IgD-negative memory B cell (primary cell): Measurements from ENCODE around the gene SLC1A2. TPM values are rescaled to one million over a fixed set of nuclear protein-coding genes. Genes with fewer than 3 reads are reported as not detected.
"Not testable (repeated sequence)": the region's sequence is repeated elsewhere in the genome, so short reads cannot be mapped to it uniquely, and the experiment has no call there.

Source experiments
- H3K27ac Mint-ChIP-seq, 3 donors: one replicate each; pipeline ENCODE4 v1.8.0; 2020 to 2022; ENCODE audit warnings: mild to moderate bottlenecking in 3 of 3, mixed read lengths in 3 of 3, moderate library complexity in 1 of 3
- H3K27me3 Mint-ChIP-seq: one replicate; pipeline ENCODE4 v1.8.0; 2021; ENCODE audit warnings: mixed read lengths
- H3K36me3 Mint-ChIP-seq: one replicate; pipeline ENCODE4 v1.8.0; 2020; ENCODE audit warnings: mild to moderate bottlenecking, mixed read lengths
- H3K4me1 Mint-ChIP-seq, 3 donors: one replicate each; pipeline ENCODE4 v1.8.0; 2020 to 2022; ENCODE audit warnings: mixed read lengths in 3 of 3, mild to moderate bottlenecking in 1 of 3
- H3K4me3 Mint-ChIP-seq, 4 donors: one replicate each; pipeline ENCODE4 v1.8.0; 2020 to 2022; ENCODE audit warnings: mild to moderate bottlenecking in 4 of 4, mixed read lengths in 4 of 4, moderate library complexity in 3 of 4
- H3K9me3 Mint-ChIP-seq, 3 donors: one replicate each; pipeline ENCODE4 v1.8.0; 2020 to 2021; ENCODE audit warnings: mixed read lengths in 3 of 3, mild to moderate bottlenecking in 1 of 3
- polyA plus RNA-seq: library from polyadenylated mRNA; unstranded; fragments of 300-500 nt; fragmentation: Illumina TruSeq; gene quantifications from one replicate; pipeline ENCODE4 v1.2.3, GENCODE V29; 2021

Gene SLC1A2
- polyA plus RNA-seq, 1 donor from 2014 or later = not detected

- Mint-ChIP-seq H3K27me3 (no peaks in the 10 kb centered on the region), H3K36me3 (peaks cover 9% of the 10 kb centered on the region), H3K9me3 (peaks cover 0 to 7% (median 0%) of the 10 kb centered on the region in 3 donors), H3K4me3 (no peak overlapping the region), H3K4me1 (peaks cover 13 to 36% (median 18%) of the 10 kb centered on the region in 3 donors), H3K27ac (no peak overlapping the region)
These were observed 184.2 kb downstream of the SLC1A2 start for GRCh38 chr11:35235157-35235468.

DNA sequence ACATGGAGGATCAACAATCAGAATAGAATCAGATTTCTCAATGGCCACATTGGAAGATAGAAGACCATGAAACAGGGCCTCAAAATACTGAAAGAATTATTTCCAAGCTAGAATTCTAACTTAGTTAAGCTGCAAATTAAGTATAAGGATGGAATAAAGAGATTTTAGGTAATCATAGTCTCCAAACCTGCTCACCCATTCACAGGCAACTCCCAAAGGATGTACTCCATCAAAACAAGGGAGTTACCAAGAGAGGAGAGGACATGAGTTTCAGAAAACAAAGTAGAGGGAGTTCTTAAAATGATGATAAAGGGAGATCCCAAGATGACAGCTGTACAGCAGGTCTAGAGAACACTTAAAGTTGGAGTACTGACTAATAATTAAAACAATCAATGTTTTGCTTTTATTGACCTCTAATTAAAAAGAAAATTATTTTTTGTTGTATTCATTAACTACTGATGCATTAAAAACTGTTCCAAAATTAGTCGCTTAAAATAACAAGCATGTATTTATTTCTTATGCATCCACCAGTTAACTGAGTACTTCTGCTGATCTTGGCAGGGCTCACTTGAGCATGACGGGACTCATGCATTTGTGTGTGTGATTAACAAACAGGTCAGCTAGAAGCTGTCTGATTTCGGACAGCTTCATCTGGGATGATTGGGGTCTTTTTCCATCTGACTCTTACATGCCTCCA lies 184.8 kb downstream of the SLC1A2 start:
- peaks cover 0 to 7% (median 0%) of the 10 kb centered on the region in 3 donors for H3K9me3 Mint-ChIP-seq

GRCh38 chr11:35233518-35233917 lies 185.8 kb downstream of the SLC1A2 start:
- Mint-ChIP-seq H3K4me3 (no peak overlapping the region), H3K36me3 (peaks cover 14% of the 10 kb centered on the region)

More for the DNA sequence above, 184.8 kb downstream of the SLC1A2 start:
- no peak overlapping the region for H3K27ac Mint-ChIP-seq
- peaks cover 13 to 36% (median 17%) of the 10 kb centered on the region in 3 donors for H3K4me1 Mint-ChIP-seq
- peaks cover 9% of the 10 kb centered on the region for H3K36me3 Mint-ChIP-seq
- no peaks in the 10 kb centered on the region for H3K27me3 Mint-ChIP-seq
- H3K4me3 Mint-ChIP-seq = no peak overlapping the region

GRCh38 chr11:35232891-35233330 lies 186.4 kb downstream of the SLC1A2 start:
- Mint-ChIP-seq H3K4me3 (no peak overlapping the region), H3K27ac (peak overlapping the region in 1 of 3 donors; percentile 6), H3K36me3 (peaks cover 14% of the 10 kb centered on the region), H3K27me3 (no peaks in the 10 kb centered on the region), H3K4me1 (peaks cover 10 to 31% (median 12%) of the 10 kb centered on the region in 3 donors), H3K9me3 (peaks cover 0 to 7% (median 0%) of the 10 kb centered on the region in 3 donors)

More at GRCh38 chr11:35233518-35233917, 185.8 kb downstream of the SLC1A2 start:
- H3K27ac Mint-ChIP-seq = peak overlapping the region; percentile 12 to 54 (median 48)
- no peaks in the 10 kb centered on the region for H3K27me3 Mint-ChIP-seq
- peaks cover 0 to 7% (median 0%) of the 10 kb centered on the region in 3 donors for H3K9me3 Mint-ChIP-seq
- peaks cover 13 to 36% (median 17%) of the 10 kb centered on the region in 3 donors for H3K4me1 Mint-ChIP-seq

DNA sequence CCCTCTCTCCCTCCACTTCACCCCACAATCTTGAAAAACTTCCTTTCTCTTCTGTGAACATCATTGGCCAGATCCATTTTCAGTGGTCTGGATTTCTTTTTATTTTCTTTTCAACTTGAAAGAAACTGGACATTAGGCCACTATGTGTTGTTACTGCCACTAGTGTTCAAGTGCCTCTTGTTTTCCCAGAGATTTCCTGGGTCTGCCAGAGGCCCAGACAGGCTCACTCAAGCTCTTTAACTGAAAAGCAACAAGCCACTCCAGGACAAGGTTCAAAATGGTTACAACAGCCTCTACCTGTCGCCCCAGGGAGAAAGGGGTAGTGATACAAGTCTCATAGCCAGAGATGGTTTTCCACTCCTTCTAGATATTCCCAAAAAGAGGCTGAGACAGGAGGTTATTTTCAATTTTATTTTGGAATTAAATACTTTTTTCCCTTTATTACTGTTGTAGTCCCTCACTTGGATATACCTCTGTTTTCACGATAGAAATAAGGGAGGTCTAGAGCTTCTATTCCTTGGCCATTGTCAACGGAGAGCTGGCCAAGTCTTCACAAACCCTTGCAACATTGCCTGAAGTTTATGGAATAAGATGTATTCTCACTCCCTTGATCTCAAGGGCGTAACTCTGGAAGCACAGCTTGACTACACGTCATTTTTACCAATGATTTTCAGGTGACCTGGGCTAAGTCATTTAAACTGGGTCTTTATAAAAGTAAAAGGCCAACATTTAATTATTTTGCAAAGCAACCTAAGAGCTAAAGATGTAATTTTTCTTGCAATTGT lies 188.1 kb downstream of the SLC1A2 start:
- Mint-ChIP-seq H3K9me3 (peaks cover 0 to 7% (median 0%) of the 10 kb centered on the region in 3 donors), H3K27me3 (no peaks in the 10 kb centered on the region), H3K36me3 (peaks cover 17% of the 10 kb centered on the region), H3K27ac (peak overlapping the region in 1 of 3 donors; percentile 11), H3K4me3 (no peak overlapping the region), H3K4me1 (peaks cover 6 to 21% (median 13%) of the 10 kb centered on the region in 3 donors)

DNA sequence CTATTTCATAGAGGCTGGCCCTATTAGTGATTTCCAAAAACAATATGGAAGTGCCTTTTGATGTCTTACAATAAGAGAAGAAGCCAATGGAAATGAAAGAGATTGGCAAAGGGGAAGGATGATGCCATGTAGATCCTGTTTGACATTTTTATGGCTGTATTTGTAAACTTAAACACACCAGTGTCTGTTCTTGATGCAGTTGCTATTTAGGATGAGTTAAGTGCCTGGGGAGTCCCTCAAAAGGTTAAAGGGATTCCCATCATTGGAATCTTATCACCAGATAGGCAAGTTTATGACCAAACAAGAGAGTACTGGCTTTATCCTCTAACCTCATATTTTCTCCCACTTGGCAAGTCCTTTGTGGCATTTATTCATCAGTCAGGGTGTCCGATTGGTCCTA lies 189.0 kb downstream of the SLC1A2 start:
- peaks cover 0 to 7% (median 0%) of the 10 kb centered on the region in 3 donors for H3K9me3 Mint-ChIP-seq
- peaks cover 3 to 13% (median 7%) of the 10 kb centered on the region in 3 donors for H3K4me1 Mint-ChIP-seq
- H3K27me3 Mint-ChIP-seq = no peaks in the 10 kb centered on the region
- H3K27ac Mint-ChIP-seq = peak overlapping the region in 1 of 3 donors; percentile 10
- H3K36me3 Mint-ChIP-seq = peaks cover 17% of the 10 kb centered on the region
- no peak overlapping the region for H3K4me3 Mint-ChIP-seq

DNA sequence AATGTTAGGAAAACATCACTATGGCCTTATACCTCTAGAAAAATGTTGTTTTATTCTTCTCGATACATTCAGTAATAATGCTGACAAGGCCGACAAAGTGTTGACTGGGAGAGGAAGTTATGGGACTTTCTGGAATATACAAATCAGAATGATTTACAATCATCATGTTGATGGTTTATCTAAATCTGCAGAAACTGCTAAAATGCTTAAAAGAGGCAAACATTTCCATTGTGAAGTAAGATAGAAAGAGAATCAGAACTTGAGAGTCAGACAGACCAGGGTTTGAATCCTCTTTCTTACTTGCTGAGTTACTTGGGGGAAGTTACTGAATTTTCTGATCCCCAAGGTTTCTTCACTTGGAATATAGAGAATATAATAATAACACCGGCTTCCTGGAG lies 191.0 kb downstream of the SLC1A2 start:
- peak overlapping the region in 1 of 3 donors; percentile 81 for H3K27ac Mint-ChIP-seq
- no peak overlapping the region for H3K4me3 Mint-ChIP-seq
- H3K9me3 Mint-ChIP-seq = peaks cover 0 to 7% (median 0%) of the 10 kb centered on the region in 3 donors
- H3K36me3 Mint-ChIP-seq = peaks cover 18% of the 10 kb centered on the region
- no peaks in the 10 kb centered on the region for H3K27me3 Mint-ChIP-seq
- H3K4me1 Mint-ChIP-seq = peaks cover 0 to 7% (median 1%) of the 10 kb centered on the region in 3 donors

GRCh38 chr11:35227576-35228327 lies 191.6 kb downstream of the SLC1A2 start:
- peaks cover 0 to 4% (median 0%) of the 10 kb centered on the region in 3 donors for H3K9me3 Mint-ChIP-seq
- H3K27ac Mint-ChIP-seq = peak overlapping the region in 2 of 3 donors; percentile 0 to 81
- no peaks in the 10 kb centered on the region for H3K27me3 Mint-ChIP-seq
- H3K36me3 Mint-ChIP-seq = peaks cover 20% of the 10 kb centered on the region
- no peak overlapping the region for H3K4me3 Mint-ChIP-seq
- peaks cover 0 to 7% (median 0%) of the 10 kb centered on the region in 3 donors for H3K4me1 Mint-ChIP-seq

DNA sequence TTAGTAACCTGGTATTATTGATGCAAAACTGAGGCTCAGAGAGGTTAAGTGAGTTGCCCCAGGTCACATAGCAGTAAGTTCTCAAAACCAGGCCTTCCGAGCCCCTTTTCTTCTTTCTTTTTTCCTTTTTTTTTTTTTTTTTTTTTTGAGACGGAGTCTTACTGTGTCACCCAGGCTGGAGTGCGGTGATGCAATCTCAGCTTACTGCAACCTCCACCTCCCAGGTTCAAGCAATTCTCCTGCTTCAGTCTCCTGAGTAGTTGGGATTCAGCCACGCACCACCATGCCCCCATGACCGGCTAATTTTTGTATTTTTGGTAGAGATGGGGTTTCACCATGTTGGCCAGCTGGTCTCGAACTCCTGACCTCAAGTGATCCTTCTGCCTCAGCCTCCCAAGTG lies 192.6 kb downstream of the SLC1A2 start:
- not testable (repeated sequence) for H3K27me3 Mint-ChIP-seq, H3K4me3 Mint-ChIP-seq
- peak overlapping the region in 2 of 3 donors; percentile 13 to 46 for H3K27ac Mint-ChIP-seq

GRCh38 chr11:35225946-35226520 lies 193.3 kb downstream of the SLC1A2 start:
- H3K9me3 Mint-ChIP-seq = no peaks in the 10 kb centered on the region
- peak overlapping the region in 2 of 3 donors; percentile 46 to 97 for H3K27ac Mint-ChIP-seq
- H3K36me3 Mint-ChIP-seq = peaks cover 16% of the 10 kb centered on the region
- H3K4me1 Mint-ChIP-seq = peaks cover 0 to 7% (median 0%) of the 10 kb centered on the region in 3 donors
- no peak overlapping the region for H3K4me3 Mint-ChIP-seq
- H3K27me3 Mint-ChIP-seq = no peaks in the 10 kb centered on the region

More for the DNA sequence above, 192.6 kb downstream of the SLC1A2 start:
- H3K4me1 Mint-ChIP-seq, H3K9me3 Mint-ChIP-seq: not testable (repeated sequence)
- peaks cover 17% of the 10 kb centered on the region for H3K36me3 Mint-ChIP-seq

GRCh38 chr11:35223991-35224390 lies 195.4 kb downstream of the SLC1A2 start:
- no peaks in the 10 kb centered on the region for H3K27me3 Mint-ChIP-seq
- no peak overlapping the region for H3K27ac Mint-ChIP-seq
- H3K4me3 Mint-ChIP-seq = no peak overlapping the region
- H3K4me1 Mint-ChIP-seq = peaks cover 0 to 7% (median 0%) of the 10 kb centered on the region in 3 donors
- H3K36me3 Mint-ChIP-seq = peaks cover 12% of the 10 kb centered on the region
- no peaks in the 10 kb centered on the region for H3K9me3 Mint-ChIP-seq

- H3K27me3 Mint-ChIP-seq = no peaks in the 10 kb centered on the region
- peaks cover 11% of the 10 kb centered on the region for H3K36me3 Mint-ChIP-seq
- no peaks in the 10 kb centered on the region for H3K9me3 Mint-ChIP-seq
- H3K4me3 Mint-ChIP-seq = no peak overlapping the region
- H3K27ac Mint-ChIP-seq = no peak overlapping the region
- H3K4me1 Mint-ChIP-seq = peaks cover 0 to 7% (median 0%) of the 10 kb centered on the region in 3 donors
These were observed 196.0 kb downstream of the SLC1A2 start for GRCh38 chr11:35223371-35223796.

GRCh38 chr11:35218956-35219355 lies 200.4 kb downstream of the SLC1A2 start:
- H3K4me1 Mint-ChIP-seq = peaks cover 14 to 20% (median 18%) of the 10 kb centered on the region in 3 donors
- H3K27me3 Mint-ChIP-seq = no peaks in the 10 kb centered on the region
- peak overlapping the region in 1 of 3 donors; percentile 74 for H3K27ac Mint-ChIP-seq
- peaks cover 9% of the 10 kb centered on the region for H3K36me3 Mint-ChIP-seq
- no peaks in the 10 kb centered on the region for H3K9me3 Mint-ChIP-seq
- no peak overlapping the region for H3K4me3 Mint-ChIP-seq

DNA sequence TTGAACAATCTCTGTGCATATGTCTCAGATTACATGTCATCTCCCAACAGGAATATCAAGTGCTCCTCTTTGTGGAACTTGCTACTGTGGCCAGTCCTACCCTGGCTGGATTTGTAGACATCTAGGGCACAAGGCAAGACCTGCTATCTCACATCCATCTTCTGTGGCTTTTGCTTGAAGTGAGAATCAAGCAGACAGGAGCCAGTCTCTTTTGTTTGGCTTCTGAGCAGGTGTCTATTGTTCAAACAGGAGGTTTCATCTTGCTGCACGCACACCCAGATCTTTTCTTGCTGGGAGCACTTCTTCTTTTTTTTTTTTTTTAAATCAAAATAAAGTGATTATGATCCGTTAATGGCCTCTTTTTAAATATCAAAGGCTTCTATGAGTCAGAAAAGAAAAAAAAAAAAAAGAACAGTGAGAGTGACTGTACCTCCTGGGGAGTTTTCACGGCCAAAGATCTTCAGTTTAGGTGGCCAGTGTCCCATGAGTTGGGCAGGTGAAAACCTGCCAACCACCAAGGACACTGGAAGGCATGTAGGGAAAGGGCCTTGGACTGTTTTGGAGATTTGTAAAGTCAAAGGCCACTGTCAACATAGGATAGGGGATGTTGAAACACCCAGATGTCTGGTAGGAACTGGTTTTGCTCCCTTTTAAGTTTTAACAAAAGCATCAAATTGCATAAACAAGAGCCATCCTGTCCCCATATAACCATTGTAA lies 202.2 kb downstream of the SLC1A2 start:
- no peaks in the 10 kb centered on the region for H3K9me3 Mint-ChIP-seq
- H3K27ac Mint-ChIP-seq = peak overlapping the region; percentile 36 to 77 (median 68)
- peaks cover 23 to 28% (median 27%) of the 10 kb centered on the region in 3 donors for H3K4me1 Mint-ChIP-seq
- H3K4me3 Mint-ChIP-seq = peak overlapping the region in 1 of 4 donors; percentile 43
- H3K36me3 Mint-ChIP-seq = peaks cover 6% of the 10 kb centered on the region
- no peaks in the 10 kb centered on the region for H3K27me3 Mint-ChIP-seq
